Breast epithelium (tissue), 3 donors: ENCODE data around the gene ARCN1.

Experiments used
- CTCF ChIP-seq, 3 donors: fragments of 450-650 bp; IDR thresholded peaks; one replicate each; pipeline ENCODE4 v1.5.1; 2016 to 2017; ENCODE audit warnings: antibody characterized with exemption in 3 of 3, mild to moderate bottlenecking in 3 of 3, moderate library complexity in 3 of 3
- POLR2A ChIP-seq: fragments of 450-650 bp; IDR thresholded peaks from one replicate; pipeline ENCODE4 v1.6.1; 2016; ENCODE audit warnings: antibody characterized with exemption, mild to moderate bottlenecking, moderate library complexity

GRCh38 chr11:118529584-118530175, 42.5 kb upstream of the ARCN1 start:
- TF ChIP-seq CTCF (IDR thresholded peaks at IDR 0.05) = no peak
- no peak for TF ChIP-seq POLR2A
